GM12878 (cell line): ENCODE measurements around the gene MYH9.

Source experiments
- BRCA1 ChIP-seq: IDR thresholded peaks from 2 replicates; pipeline ENCODE4 v1.6.1; 2011; ENCODE audit warnings: low read depth, low read length, improper control_type of control experiment
- CEBPB ChIP-seq, 2 experiments: fragments of 150-350 bp in 1 of 2; IDR thresholded peaks; 2 replicates each; pipeline ENCODE4 v1.6.1; 2012 to 2014; ENCODE audit warnings: low read depth in 2 of 2, low read length in 2 of 2, borderline replicate concordance in 1 of 2, inconsistent platforms in 1 of 2
- CHD1 ChIP-seq: IDR thresholded peaks from 2 replicates; pipeline ENCODE4 v1.6.1; 2012; ENCODE audit warnings: low read depth, low read length, improper control_type of control experiment
- GABPA ChIP-seq: IDR thresholded peaks from 2 replicates; pipeline ENCODE4 v1.6.1; 2014; ENCODE audit warnings: antibody characterized with exemption, low read depth, mild to moderate bottlenecking, inconsistent platforms
- POLR2A ChIP-seq: IDR thresholded peaks from 2 replicates; pipeline ENCODE4 v1.6.1; 2011; ENCODE audit warnings: low read depth, mild to moderate bottlenecking, low read length
- SUZ12 ChIP-seq: fragments of 200-600 bp; sonication (generic); IDR thresholded peaks from one replicate; pipeline ENCODE4 v1.6.1; 2018; ENCODE audit warnings: antibody characterized with exemption, mild to moderate bottlenecking; ENCODE audit not compliant: unreplicated experiment
- TAF1 ChIP-seq: IDR thresholded peaks from 2 replicates; pipeline ENCODE4 v1.6.1; 2011; ENCODE audit warnings: mild to moderate bottlenecking, low read depth, low read length, borderline replicate concordance
- YY1 ChIP-seq: IDR thresholded peaks from 2 replicates; pipeline ENCODE4 v1.6.1; 2011; ENCODE audit warnings: low read depth, mild to moderate bottlenecking, low read length
- ZNF24 ChIP-seq: fragments of 450-650 bp; IDR thresholded peaks from 2 replicates; pipeline ENCODE4 v1.6.1; 2017; ENCODE audit warnings: antibody characterized with exemption, mild to moderate bottlenecking
- TF ChIP-seq, protein P1 (sequence below), 3 experiments: IDR thresholded peaks in 2 of 3; conservative IDR thresholded peaks in 1 of 3; 2 replicates each; pipeline ENCODE4 v1.5.1; 2011; ENCODE audit warnings: low read depth in 3 of 3, low read length in 3 of 3, mild to moderate bottlenecking in 3 of 3, control low read depth in 2 of 3, moderate library complexity in 2 of 3, inconsistent platforms in 1 of 3, mixed read lengths in 1 of 3; ENCODE audit not compliant: control insufficient read depth in 2 of 3, insufficient read depth in 1 of 3; ENCODE audit errors: extremely low read depth in 1 of 3
- TF ChIP-seq, protein P2 (sequence below): IDR thresholded peaks from 2 replicates; pipeline ENCODE4 v1.6.1; 2012; ENCODE audit warnings: low read depth, low read length, improper control_type of control experiment

DNA sequence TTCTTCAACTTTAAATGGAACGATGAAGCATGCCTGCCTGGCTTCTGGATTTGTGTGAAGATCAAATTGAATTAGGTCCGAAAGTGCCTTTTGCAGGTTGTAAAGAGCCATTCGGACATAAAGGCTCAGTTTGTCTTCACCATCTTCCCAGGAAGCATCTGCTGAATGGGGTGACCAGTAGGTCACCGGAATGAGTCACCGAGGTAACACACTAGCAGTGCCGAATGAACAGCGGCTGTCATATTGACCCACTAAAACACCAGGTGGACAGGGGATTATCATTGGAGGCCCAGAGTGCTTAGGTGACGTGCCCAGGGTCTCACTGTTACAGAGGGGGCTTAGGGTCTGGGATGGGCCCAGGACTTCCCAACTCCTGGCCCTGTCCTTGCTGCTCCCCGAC, 43.1 kb upstream of the MYH9 start:
- TF ChIP-seq, protein P1, sequence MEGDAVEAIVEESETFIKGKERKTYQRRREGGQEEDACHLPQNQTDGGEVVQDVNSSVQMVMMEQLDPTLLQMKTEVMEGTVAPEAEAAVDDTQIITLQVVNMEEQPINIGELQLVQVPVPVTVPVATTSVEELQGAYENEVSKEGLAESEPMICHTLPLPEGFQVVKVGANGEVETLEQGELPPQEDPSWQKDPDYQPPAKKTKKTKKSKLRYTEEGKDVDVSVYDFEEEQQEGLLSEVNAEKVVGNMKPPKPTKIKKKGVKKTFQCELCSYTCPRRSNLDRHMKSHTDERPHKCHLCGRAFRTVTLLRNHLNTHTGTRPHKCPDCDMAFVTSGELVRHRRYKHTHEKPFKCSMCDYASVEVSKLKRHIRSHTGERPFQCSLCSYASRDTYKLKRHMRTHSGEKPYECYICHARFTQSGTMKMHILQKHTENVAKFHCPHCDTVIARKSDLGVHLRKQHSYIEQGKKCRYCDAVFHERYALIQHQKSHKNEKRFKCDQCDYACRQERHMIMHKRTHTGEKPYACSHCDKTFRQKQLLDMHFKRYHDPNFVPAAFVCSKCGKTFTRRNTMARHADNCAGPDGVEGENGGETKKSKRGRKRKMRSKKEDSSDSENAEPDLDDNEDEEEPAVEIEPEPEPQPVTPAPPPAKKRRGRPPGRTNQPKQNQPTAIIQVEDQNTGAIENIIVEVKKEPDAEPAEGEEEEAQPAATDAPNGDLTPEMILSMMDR (IDR thresholded peaks at IDR 0.05 in 2 of 3, conservative IDR thresholded peaks at IDR 0.05 in 1 of 3; ENCODE audit: control insufficient read depth in 2 of 3, extremely low read depth in 1 of 3, insufficient read depth in 1 of 3, low read depth in 3 of 3, low read length in 3 of 3): no peak
- no peak for TF ChIP-seq ZNF24
- no peak for TF ChIP-seq YY1
- no peak for TF ChIP-seq BRCA1
- no peak for TF ChIP-seq TAF1
- no peak for TF ChIP-seq CHD1
- no peak for TF ChIP-seq GABPA
- TF ChIP-seq SUZ12: no peak
- TF ChIP-seq, protein P2, sequence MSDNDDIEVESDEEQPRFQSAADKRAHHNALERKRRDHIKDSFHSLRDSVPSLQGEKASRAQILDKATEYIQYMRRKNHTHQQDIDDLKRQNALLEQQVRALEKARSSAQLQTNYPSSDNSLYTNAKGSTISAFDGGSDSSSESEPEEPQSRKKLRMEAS: no peak
- no peak for TF ChIP-seq CEBPB (IDR thresholded peaks at IDR 0.05; ENCODE audit: borderline replicate concordance in 1 of 2, low read depth in 2 of 2, low read length in 2 of 2)
- TF ChIP-seq POLR2A: no peak
